Measurements from ENCODE around the gene RAMAC. TPM values are rescaled to one million over a fixed set of nuclear protein-coding genes. Genes with fewer than 3 reads are reported as not detected.

RAMAC gene
- total RNA-seq, 8 experiments from 2014 or later, result 20.8 to 45.3 (median 39.4) TPM

DNA sequence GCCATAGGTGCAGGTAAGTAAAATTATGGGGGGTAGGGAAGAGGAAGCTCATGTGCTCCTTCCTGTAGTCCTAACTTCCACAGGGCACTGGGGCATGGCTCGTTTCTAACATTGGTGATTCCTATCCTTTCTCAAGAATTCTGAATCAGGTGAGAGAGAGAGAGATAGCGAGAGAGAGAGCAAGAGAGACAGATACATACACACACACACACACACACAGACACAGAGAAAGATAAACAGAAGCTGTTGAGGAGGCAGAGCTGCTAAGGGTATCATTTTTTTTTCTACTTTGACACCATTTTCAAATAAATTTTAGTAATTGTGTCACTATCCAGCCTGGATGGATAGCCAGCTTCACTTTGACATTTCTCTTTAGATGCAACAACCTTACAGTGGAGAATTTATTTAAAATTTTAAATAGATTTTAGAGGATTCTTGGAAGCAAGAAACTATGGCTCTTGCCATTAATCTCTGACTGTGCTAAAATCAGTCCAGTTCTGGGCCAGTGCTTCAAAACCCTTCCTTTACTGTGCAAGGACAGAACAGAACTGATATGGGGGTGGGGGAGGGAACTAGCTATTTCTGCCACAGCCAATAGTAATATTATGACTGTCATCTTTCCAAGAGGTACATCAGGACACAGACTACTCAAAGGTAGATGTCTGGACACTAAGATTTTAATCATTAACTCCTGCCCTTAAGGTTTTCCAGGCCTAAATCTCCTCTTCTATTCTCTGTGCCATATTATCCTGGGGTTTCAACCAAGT, 14.6 kb upstream of the RAMAC start:
- ATAC-seq (replicated peaks in 6 of 8), result peak in 1 of 8 experiments; percentile 41
- 0 to 86% (median 29%) methylated on average over 1 to 2 of the region's 2 CpGs; no CpG with 5 or more reads in 3 of the 10 experiments for WGBS, 10 experiments
- in situ Hi-C loops (cut with MboI; ENCODE audit: low pct_unique_long_range_greater_than_20kb in 2 of 9, low sequenced_read_pairs in 9 of 9, unreplicated experiment in 9 of 9), result no loop called here
- Histone ChIP-seq H3K4me3 (no peak overlapping the region), H3K27ac (no peak overlapping the region), H3K4me1 (replicated peaks in 1 of 2) (no peaks in the 10 kb centered on the region)

DNA sequence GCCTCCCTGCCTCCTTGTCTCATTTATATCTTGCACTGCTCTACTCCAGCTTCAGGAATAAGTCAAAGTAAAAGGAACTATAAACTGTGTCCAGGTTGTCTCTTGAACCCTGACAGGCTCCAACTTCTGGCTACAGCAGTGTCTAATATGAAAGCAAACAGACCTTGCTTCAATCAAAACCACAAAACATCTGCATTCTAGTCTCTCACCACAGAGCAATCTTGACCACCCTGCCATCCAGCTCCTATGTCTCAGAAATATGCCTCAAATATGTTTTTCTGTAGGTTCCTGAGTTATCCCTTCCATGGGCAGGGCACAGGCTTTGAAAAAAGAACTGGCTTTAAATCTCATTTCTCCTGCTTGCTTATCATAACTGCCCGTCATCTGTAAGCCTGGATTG, 13.0 kb upstream of the RAMAC start:
- Histone ChIP-seq H3K27ac (no peak overlapping the region), H3K4me3 (no peak overlapping the region), H3K4me1 (replicated peaks in 1 of 2) (no peaks in the 10 kb centered on the region)
- in situ Hi-C loops (cut with MboI; ENCODE audit: low pct_unique_long_range_greater_than_20kb in 2 of 9, low sequenced_read_pairs in 9 of 9, unreplicated experiment in 9 of 9), result no loop called here
- no peak for ATAC-seq (replicated peaks in 6 of 8)
- 75 to 100% (median 100%) methylated on average over 1 of the region's 1 CpG; no CpG with 5 or more reads in 4 of the 10 experiments for WGBS, 10 experiments

DNA sequence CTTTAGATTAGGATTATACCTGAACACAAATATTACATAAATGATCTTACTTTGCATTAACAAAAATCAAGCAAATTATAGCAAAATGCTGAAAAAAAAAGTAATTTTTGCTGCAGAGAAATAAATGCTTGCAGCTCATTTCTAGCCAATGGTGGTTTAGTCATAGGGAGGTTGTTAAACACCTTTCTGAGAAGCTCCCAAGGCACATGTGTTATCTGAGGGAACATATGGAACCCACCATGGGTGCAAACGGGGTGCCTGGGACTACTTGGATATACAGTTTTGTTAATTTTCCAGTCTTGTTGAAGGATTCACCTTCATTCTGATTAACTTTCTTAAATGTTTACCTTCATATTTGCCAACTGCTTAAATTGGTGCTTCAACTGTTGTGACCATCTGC, 8.9 kb upstream of the RAMAC start:
- in situ Hi-C loops (cut with MboI; ENCODE audit: low pct_unique_long_range_greater_than_20kb in 2 of 9, low sequenced_read_pairs in 9 of 9, unreplicated experiment in 9 of 9), result loop anchor here in 1 of 9 experiments (25.0 kb wide), 1 partner anchor 390 kb away; no protein-coding TSS in a partner anchor
- Histone ChIP-seq H3K4me3 (no peak overlapping the region), H3K27ac (no peak overlapping the region), H3K4me1 (replicated peaks in 1 of 2) (peaks cover 0 to 3% of the 10 kb centered on the region in 2 donors)
- WGBS, 10 experiments, result 40 to 100% (median 96%) methylated on average over 1 of the region's 1 CpG; no CpG with 5 or more reads in 4 of the 10 experiments
- no peak for ATAC-seq (replicated peaks in 6 of 8)

DNA sequence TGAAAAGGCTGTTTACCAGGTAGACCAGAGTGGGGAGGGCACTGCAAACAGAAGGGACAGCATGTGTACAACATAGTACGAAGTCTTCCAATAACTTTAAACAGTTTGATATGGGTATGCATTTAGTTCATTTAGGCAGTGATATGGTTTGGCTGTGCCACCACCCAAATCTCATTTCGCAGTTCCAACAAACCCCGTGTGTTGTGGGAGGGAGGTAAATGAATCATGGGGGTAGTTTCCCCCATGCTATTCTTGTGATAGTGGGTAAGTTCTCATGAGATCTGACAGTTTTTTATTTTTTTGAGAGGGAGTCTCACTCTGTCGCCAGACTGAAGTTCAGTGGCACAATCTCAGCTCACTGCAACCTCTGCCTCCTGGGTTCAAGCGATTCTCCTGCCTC, 7.6 kb upstream of the RAMAC start:
- no peak overlapping the region for H3K27ac ChIP-seq
- WGBS, 10 experiments, result 58 to 100% (median 85%) methylated on average over 1 to 4 of the region's 5 CpGs; no CpG with 5 or more reads in 3 of the 10 experiments
- in situ Hi-C loops (cut with MboI; ENCODE audit: low pct_unique_long_range_greater_than_20kb in 2 of 9, low sequenced_read_pairs in 9 of 9, unreplicated experiment in 9 of 9), result loop anchor here in 1 of 9 experiments (25.0 kb wide), 1 partner anchor 391 kb away; no protein-coding TSS in a partner anchor

DNA sequence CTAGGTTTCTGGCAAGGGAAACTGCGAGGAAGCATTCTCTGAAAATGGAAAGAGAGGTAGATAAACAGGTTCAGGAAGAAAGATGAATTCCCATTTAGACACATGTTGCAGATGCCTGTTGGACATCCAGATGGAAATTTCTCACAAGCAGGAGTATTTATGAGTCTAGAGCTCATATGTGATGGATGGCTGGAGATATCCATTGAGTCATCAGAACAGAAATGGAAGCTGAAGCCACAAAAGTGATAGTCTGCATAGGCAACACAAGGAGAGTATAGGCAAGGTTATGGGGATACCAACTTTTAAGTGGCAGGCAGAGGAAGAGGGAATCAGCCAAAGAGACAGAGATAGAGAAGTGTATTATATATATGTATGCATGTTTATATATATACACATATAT, 6.3 kb upstream of the RAMAC start:
- ATAC-seq (replicated peaks in 6 of 8), result no peak
- in situ Hi-C loops (cut with MboI; ENCODE audit: low pct_unique_long_range_greater_than_20kb in 2 of 9, low sequenced_read_pairs in 9 of 9, unreplicated experiment in 9 of 9), result loop anchor here in 1 of 9 experiments (25.0 kb wide), 1 partner anchor 392 kb away; no protein-coding TSS in a partner anchor
- no peak overlapping the region for H3K4me3 ChIP-seq
- peaks cover 0 to 3% of the 10 kb centered on the region in 2 donors for H3K4me1 ChIP-seq (replicated peaks in 1 of 2)
- WGBS, 10 experiments, result 78 to 100% (median 100%) methylated on average over 1 of the region's 1 CpG; no CpG with 5 or more reads in 3 of the 10 experiments
- no peak overlapping the region for H3K27ac ChIP-seq

More for the DNA sequence above, 7.6 kb upstream of the RAMAC start:
- ATAC-seq (replicated peaks in 6 of 8), result no peak
- Histone ChIP-seq H3K4me1 (replicated peaks in 1 of 2) (peaks cover 0 to 3% of the 10 kb centered on the region in 2 donors), H3K4me3 (no peak overlapping the region)

DNA sequence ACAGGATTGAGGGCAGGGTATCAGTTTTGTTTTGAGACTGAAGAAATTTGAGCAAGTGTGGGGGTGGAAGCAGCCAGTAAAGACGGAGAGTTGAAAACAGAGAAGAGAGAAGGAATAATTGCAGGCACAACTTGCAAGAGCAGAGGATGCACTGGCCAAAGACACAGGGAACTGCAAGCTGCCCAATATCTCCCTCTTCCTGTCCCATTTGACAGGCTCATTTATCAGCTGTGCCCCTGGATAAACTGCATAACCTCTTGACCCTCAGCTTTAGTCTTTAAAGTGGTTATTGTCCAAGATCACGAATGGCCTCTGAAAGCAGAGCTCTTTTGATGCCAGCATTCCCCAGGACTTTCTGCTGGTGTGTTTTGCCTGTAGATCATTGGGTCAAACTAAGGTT, 5.0 kb upstream of the RAMAC start:
- H3K4me1 ChIP-seq (replicated peaks in 1 of 2), result peaks cover 5 to 8% of the 10 kb centered on the region in 2 donors
- ATAC-seq (replicated peaks in 6 of 8), result no peak
- in situ Hi-C loops (cut with MboI; ENCODE audit: low pct_unique_long_range_greater_than_20kb in 2 of 9, low sequenced_read_pairs in 9 of 9, unreplicated experiment in 9 of 9), result loop anchor here in 1 of 9 experiments (25.0 kb wide), 1 partner anchor 394 kb away; no protein-coding TSS in a partner anchor
- H3K27ac ChIP-seq, result no peak overlapping the region
- 0 to 100% (median 19%) methylated on average over 1 to 2 of the region's 2 CpGs; no CpG with 5 or more reads in 1 of the 10 experiments for WGBS, 10 experiments
- H3K4me3 ChIP-seq, result no peak overlapping the region

DNA sequence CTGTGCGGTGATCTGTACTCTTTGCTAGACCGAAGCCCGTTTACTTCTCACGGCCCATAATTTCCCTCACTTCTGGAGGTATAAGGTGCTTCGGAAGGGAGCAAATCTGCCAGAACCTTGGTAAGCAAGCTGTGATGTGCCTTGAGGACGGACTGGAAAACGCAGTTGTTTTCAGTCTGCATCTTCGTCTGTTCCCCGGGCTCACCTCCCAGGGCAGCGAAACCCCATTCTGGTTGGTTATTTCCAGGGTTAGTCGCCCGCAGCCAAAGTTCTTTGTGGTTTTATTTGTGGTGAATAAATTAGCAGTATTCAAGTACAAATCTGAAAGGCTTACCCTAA, 401 bp downstream of the RAMAC start:
- ATAC-seq (replicated peaks in 6 of 8), result peak in 5 of 8 experiments; percentile 1 to 50 (median 38)
- H3K4me3 ChIP-seq, result peak overlapping the region; percentile 67 to 82 (median 71)
- 0 to 6% (median 0%) methylated on average over 3 to 12 of the region's 12 CpGs; no CpG with 5 or more reads in 3 of the 10 experiments for WGBS, 10 experiments
- peak overlapping the region; percentile 84 to 87 for H3K27ac ChIP-seq
- peaks cover 9 to 12% of the 10 kb centered on the region in 2 donors for H3K4me1 ChIP-seq (replicated peaks in 1 of 2)
- in situ Hi-C loops (cut with MboI; ENCODE audit: low pct_unique_long_range_greater_than_20kb in 2 of 9, low sequenced_read_pairs in 9 of 9, unreplicated experiment in 9 of 9), result loop anchor here in 1 of 9 experiments (25.0 kb wide), 1 partner anchor 399 kb away; no protein-coding TSS in a partner anchor

DNA sequence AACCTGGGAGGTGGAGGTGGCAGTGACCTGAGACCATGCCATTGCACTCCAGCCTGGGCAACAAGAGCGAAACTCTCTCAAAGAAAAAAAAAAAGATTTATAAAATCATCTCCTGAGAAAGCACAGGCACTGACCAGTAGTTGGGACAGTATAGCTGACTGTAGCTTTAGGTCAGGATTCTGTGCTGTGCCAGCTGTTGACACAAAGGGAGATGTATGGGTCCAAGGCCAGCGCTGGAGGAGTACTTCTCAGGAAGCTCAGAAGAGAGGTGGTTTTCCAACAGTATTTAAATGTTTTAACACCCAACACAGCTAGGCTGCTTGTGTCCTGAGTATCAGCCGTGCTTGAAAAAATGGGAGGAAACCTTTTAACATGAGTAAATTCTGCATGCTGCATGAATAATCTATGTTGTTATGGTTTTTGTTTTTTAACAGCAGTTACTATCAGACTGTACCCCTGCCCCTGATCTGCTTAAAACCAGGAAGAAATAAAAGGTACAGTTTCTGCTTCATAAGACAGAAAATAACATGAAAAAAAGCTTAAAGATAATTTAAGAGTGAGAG, 6.5 kb downstream of the RAMAC start:
- Histone ChIP-seq H3K27ac (no peak overlapping the region), H3K4me3 (no peak overlapping the region), H3K4me1 (replicated peaks in 1 of 2) (no peaks in the 10 kb centered on the region)
- WGBS, 10 experiments, result 19 to 100% (median 91%) methylated on average over 1 to 3 of the region's 3 CpGs; no CpG with 5 or more reads in 3 of the 10 experiments
- in situ Hi-C loops (cut with MboI; ENCODE audit: low pct_unique_long_range_greater_than_20kb in 2 of 9, low sequenced_read_pairs in 9 of 9, unreplicated experiment in 9 of 9), result loop anchor here in 1 of 9 experiments (10.0 to 25.0 kb wide), 2 partner anchors 138 to 405 kb away; no protein-coding TSS in a partner anchor
- ATAC-seq (replicated peaks in 6 of 8), result peak in 3 of 8 experiments; percentile 94 to 95 (median 95)

DNA sequence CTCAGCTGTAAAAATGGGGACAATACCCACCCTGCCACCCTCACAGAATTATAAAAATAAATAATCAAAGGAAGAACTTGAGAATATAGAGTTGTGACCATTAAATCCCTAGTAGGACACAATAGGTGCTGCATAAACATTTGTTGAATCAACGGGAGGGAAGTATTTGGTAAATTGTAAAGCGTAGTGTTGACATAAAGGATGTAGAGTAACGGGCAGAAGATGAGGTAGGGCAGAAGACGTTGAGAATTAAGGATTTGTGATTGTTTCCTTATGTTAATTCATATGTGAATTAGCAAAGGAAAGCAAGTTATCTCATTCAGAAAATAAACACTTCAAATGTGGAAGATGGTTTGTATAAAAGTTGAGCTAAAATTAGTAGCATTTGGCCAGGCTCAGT, 7.1 kb downstream of the RAMAC start:
- no peak overlapping the region for H3K4me3 ChIP-seq
- H3K27ac ChIP-seq, result no peak overlapping the region
- no peaks in the 10 kb centered on the region for H3K4me1 ChIP-seq (replicated peaks in 1 of 2)
- ATAC-seq (replicated peaks in 6 of 8), result peak in 1 of 8 experiments; percentile 52
- 37 to 100% (median 79%) methylated on average over 2 to 4 of the region's 4 CpGs; no CpG with 5 or more reads in 1 of the 10 experiments for WGBS, 10 experiments
- in situ Hi-C loops (cut with MboI; ENCODE audit: low pct_unique_long_range_greater_than_20kb in 2 of 9, low sequenced_read_pairs in 9 of 9, unreplicated experiment in 9 of 9), result loop anchor here in 1 of 9 experiments (10.0 to 25.0 kb wide), 2 partner anchors 138 to 406 kb away; no protein-coding TSS in a partner anchor

DNA sequence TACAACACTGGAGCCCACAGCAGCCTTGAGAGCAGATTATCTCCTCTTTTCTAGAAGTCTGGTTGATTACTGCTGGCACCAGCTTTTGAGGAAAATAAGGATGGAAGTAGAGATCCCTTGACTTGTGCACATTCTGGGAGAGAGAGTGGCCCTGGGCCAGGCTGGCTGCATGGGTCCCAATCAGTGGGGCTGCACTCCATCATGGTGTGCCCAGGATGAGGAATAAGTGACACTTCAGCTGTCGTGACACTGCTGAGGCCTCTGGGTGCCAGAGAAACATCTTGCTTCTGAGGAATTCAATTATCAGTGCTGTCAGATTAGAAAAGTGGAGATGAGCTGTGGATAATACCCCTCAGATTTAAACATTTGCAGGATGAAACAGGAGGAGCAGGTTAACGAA, 9.1 kb downstream of the RAMAC start:
- WGBS, 10 experiments, result 80 to 100% (median 100%) methylated on average over 1 to 2 of the region's 2 CpGs; no CpG with 5 or more reads in 3 of the 10 experiments
- no peak overlapping the region for H3K4me3 ChIP-seq
- H3K27ac ChIP-seq, result no peak overlapping the region
- no peak for ATAC-seq (replicated peaks in 6 of 8)
- H3K4me1 ChIP-seq (replicated peaks in 1 of 2), result no peaks in the 10 kb centered on the region
- in situ Hi-C loops (cut with MboI; ENCODE audit: low pct_unique_long_range_greater_than_20kb in 2 of 9, low sequenced_read_pairs in 9 of 9, unreplicated experiment in 9 of 9), result loop anchor here in 1 of 9 experiments (10.0 to 25.0 kb wide), 2 partner anchors 140 to 408 kb away; no protein-coding TSS in a partner anchor

DNA sequence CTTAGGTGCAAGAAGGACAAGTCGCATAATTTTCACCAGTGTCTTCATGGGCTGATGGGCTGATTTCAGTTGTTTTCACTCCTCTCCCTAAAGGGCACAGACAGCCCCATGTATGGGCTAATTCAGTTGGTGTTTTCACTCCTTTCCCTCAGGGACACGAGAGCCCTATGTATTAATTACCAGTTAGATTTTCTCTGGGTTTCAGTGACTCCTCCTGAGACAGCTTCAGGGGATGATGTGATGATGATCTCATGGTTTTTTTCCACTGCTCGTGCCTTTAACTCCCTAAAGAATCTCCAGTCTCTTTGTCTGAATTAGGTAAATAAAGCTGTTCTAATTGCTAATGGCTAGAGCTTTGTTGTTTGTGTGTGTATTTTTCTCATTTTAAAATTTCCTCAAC, 9.9 kb downstream of the RAMAC start:
- 41 to 100% (median 70%) methylated on average over 1 to 3 of the region's 3 CpGs; no CpG with 5 or more reads in 4 of the 10 experiments for WGBS, 10 experiments
- Histone ChIP-seq H3K4me1 (replicated peaks in 1 of 2) (no peaks in the 10 kb centered on the region), H3K27ac (no peak overlapping the region), H3K4me3 (no peak overlapping the region)
- in situ Hi-C loops (cut with MboI; ENCODE audit: low pct_unique_long_range_greater_than_20kb in 2 of 9, low sequenced_read_pairs in 9 of 9, unreplicated experiment in 9 of 9), result loop anchor here in 1 of 9 experiments (10.0 to 25.0 kb wide), 2 partner anchors 141 to 409 kb away; no protein-coding TSS in a partner anchor
- peak in 3 of 8 experiments; percentile 57 to 92 (median 83) for ATAC-seq (replicated peaks in 6 of 8)

DNA sequence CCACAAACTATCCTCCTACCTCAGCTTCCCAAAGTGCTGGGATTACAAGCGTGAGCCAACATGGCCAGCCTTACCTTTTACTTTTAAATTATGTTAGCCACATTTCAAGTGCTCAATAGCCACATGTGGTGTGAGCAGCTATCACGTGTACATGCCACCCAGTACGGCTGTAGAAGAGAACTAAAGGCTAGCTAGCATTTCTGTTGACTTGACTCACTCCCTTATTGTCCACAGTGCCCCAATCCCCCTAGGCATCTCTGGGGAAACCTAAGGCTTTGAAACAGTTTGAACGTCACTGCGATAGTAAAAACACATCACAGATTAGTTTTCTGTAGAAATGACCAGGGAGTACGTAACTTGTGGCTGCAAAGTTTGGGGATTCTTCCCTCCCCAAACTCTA, 13.4 kb downstream of the RAMAC start:
- ATAC-seq (replicated peaks in 6 of 8), result no peak
- 29 to 100% (median 93%) methylated on average over 1 to 6 of the region's 6 CpGs; no CpG with 5 or more reads in 2 of the 10 experiments for WGBS, 10 experiments
- in situ Hi-C loops (cut with MboI; ENCODE audit: low pct_unique_long_range_greater_than_20kb in 2 of 9, low sequenced_read_pairs in 9 of 9, unreplicated experiment in 9 of 9), result loop anchor here in 1 of 9 experiments (10.0 to 25.0 kb wide), 2 partner anchors 145 to 412 kb away; no protein-coding TSS in a partner anchor
- no peak overlapping the region for H3K27ac ChIP-seq
- no peak overlapping the region for H3K4me3 ChIP-seq
- no peaks in the 10 kb centered on the region for H3K4me1 ChIP-seq (replicated peaks in 1 of 2)
